ENCODE results near the gene DCST1. TPM values are rescaled to one million over a fixed set of nuclear protein-coding genes. Genes with fewer than 3 reads are reported as not detected.

Gene DCST1
- total and polyA plus RNA-seq, 2 of the 8 experiments (the other 6 are each of a cell fraction or from before 2014, with no cell fraction given) = not detected

- TF ChIP-seq, protein P1, sequence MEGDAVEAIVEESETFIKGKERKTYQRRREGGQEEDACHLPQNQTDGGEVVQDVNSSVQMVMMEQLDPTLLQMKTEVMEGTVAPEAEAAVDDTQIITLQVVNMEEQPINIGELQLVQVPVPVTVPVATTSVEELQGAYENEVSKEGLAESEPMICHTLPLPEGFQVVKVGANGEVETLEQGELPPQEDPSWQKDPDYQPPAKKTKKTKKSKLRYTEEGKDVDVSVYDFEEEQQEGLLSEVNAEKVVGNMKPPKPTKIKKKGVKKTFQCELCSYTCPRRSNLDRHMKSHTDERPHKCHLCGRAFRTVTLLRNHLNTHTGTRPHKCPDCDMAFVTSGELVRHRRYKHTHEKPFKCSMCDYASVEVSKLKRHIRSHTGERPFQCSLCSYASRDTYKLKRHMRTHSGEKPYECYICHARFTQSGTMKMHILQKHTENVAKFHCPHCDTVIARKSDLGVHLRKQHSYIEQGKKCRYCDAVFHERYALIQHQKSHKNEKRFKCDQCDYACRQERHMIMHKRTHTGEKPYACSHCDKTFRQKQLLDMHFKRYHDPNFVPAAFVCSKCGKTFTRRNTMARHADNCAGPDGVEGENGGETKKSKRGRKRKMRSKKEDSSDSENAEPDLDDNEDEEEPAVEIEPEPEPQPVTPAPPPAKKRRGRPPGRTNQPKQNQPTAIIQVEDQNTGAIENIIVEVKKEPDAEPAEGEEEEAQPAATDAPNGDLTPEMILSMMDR (IDR thresholded peaks at IDR 0.05; ENCODE audit: control extremely low read depth in 1 of 3, insufficient read depth in 1 of 3, low read depth in 1 of 3, low read length in 3 of 3) = peak in 2 of 3 experiments; percentile 80 to 98; a peak in 3 of 4 replicates
- TF ChIP-seq RNF2 (IDR thresholded peaks at IDR 0.05; ENCODE audit: borderline replicate concordance, low read depth, low read length, missing control alignments, poor library complexity, severe bottlenecking) (no peak), TAF1 (IDR thresholded peaks at IDR 0.05; ENCODE audit: low read depth, low read length) (0 out of 2 replicates have a peak, but pooled peaks have one; percentile 27)
- TF ChIP-seq, protein P2, sequence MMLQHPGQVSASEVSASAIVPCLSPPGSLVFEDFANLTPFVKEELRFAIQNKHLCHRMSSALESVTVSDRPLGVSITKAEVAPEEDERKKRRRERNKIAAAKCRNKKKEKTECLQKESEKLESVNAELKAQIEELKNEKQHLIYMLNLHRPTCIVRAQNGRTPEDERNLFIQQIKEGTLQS (IDR thresholded peaks at IDR 0.05; ENCODE audit: insufficient read depth, low read depth, low read length) = no peak
These were observed 52.6 kb downstream of the DCST1 start (continued) for GRCh38 chr1:155086128-155086741.
